HepG2 (cell line): ENCODE results near the gene COA3. TPM values are rescaled to one million over a fixed set of nuclear protein-coding genes. Genes with fewer than 3 reads are reported as not detected.

ENCODE experiments used
- BHLHE40 ChIP-seq: IDR thresholded peaks from 2 replicates; pipeline ENCODE4 v1.6.1; 2011; ENCODE audit warnings: low read length, improper control_type of control experiment
- CEBPB ChIP-seq: IDR thresholded peaks from 2 replicates; pipeline ENCODE4 v1.6.1; 2011; ENCODE audit warnings: low read depth, low read length, improper control_type of control experiment, borderline replicate concordance
- HMG20A ChIP-seq: IDR thresholded peaks from 2 replicates; pipeline ENCODE4 v1.6.1; 2016; ENCODE audit warnings: borderline replicate concordance
- KLF6 ChIP-seq: IDR thresholded peaks from 2 replicates; pipeline ENCODE4 v1.8.0; 2016; ENCODE audit warnings: missing biosample characterization, missing genetic modification reagents
- NRL ChIP-seq: sonication (generic); formaldehyde crosslinking; IDR thresholded peaks from 2 replicates; pipeline ENCODE4 v1.5.0; 2020; ENCODE audit warnings: missing genetic modification reagents, mild to moderate bottlenecking, moderate library complexity, borderline replicate concordance
- RBFOX2 ChIP-seq: fragments of 200-400 bp; formaldehyde crosslinking; IDR thresholded peaks from 2 replicates; pipeline ENCODE4 v1.6.1; 2017; ENCODE audit warnings: low read depth, mild to moderate bottlenecking, low read length
- U2AF1 ChIP-seq: fragments of 200-400 bp; formaldehyde crosslinking; optimal IDR thresholded peaks from 2 replicates; pipeline ENCODE3; 2017; ENCODE audit warnings: mild to moderate bottlenecking, low read depth, low read length
- ZFP82 ChIP-seq: sonication (generic); formaldehyde crosslinking; IDR thresholded peaks from 2 replicates; pipeline ENCODE4 v1.5.1; 2020; ENCODE audit warnings: mild to moderate bottlenecking, missing genetic modification reagents, borderline replicate concordance
- ZNF317 ChIP-seq: sonication (generic); formaldehyde crosslinking; IDR thresholded peaks from 2 replicates; pipeline ENCODE4 v1.5.0; 2020; ENCODE audit warnings: mild to moderate bottlenecking, missing genetic modification reagents
- ZNF598 ChIP-seq: sonication (generic); formaldehyde crosslinking; IDR thresholded peaks from 2 replicates; pipeline ENCODE4 v1.5.1; 2020; ENCODE audit warnings: mild to moderate bottlenecking, missing genetic modification reagents, borderline replicate concordance
- ZNF703 ChIP-seq: sonication (generic); formaldehyde crosslinking; IDR thresholded peaks from 2 replicates; pipeline ENCODE4 v1.5.1; 2020; ENCODE audit warnings: missing genetic modification reagents, mild to moderate bottlenecking, moderate library complexity, borderline replicate concordance
- polyA plus RNA-seq, 8 experiments: library from polyadenylated mRNA; depleted of rRNA in 3 of 8; stranded (reverse) in 7 of 8; unstranded in 1 of 8; fragments of >200 nt; fragmentation: Illumina TruSeq in 4 of 8; extraction: Trizol in 4 of 8; gene quantifications; 2 replicates each; pipeline versions ENCODE4 v1.2.1 to v1.2.3, GENCODE V29; 2011 to 2016; ENCODE audit warnings: low read depth in 4 of 8, missing spikeins in 1 of 8, mixed read lengths in 1 of 8; ENCODE audit not compliant: insufficient read depth in 1 of 8
- total RNA-seq, 5 experiments: library from RNA; depleted of rRNA; stranded (reverse); fragments of >200 nt; fragmentation: Illumina TruSeq; extraction: Trizol; gene quantifications; 2 replicates each; pipeline ENCODE4 v1.2.3, GENCODE V29; 2016; ENCODE audit warnings: low read depth in 1 of 5
- TF ChIP-seq, protein P1 (sequence below): sonication (generic); formaldehyde crosslinking; IDR thresholded peaks from 2 replicates; pipeline ENCODE4 v1.5.0; 2020; ENCODE audit warnings: missing genetic modification reagents, mild to moderate bottlenecking, borderline replicate concordance
- TF ChIP-seq, protein P2 (sequence below): sonication (generic); formaldehyde crosslinking; IDR thresholded peaks from 2 replicates; pipeline ENCODE4 v1.8.0; 2023; ENCODE audit warnings: mild to moderate bottlenecking, missing genetic modification reagents
- TF ChIP-seq, protein P3 (sequence below): sonication (generic); formaldehyde crosslinking; IDR thresholded peaks from 2 replicates; pipeline ENCODE4 v1.4.0; 2020; ENCODE audit warnings: missing genetic modification reagents
- TF ChIP-seq, protein P4 (sequence below): sonication (generic); formaldehyde crosslinking; IDR thresholded peaks from 2 replicates; pipeline ENCODE4 v1.4.0; 2020; ENCODE audit warnings: missing genetic modification reagents
- TF ChIP-seq, protein P5 (sequence below): sonication (generic); formaldehyde crosslinking; conservative IDR thresholded peaks from 2 replicates; pipeline ENCODE4 v1.8.1; 2023; ENCODE audit warnings: missing genetic modification reagents
- TF ChIP-seq, protein P6 (sequence below): sonication (generic); formaldehyde crosslinking; IDR thresholded peaks from 2 replicates; pipeline ENCODE4 v1.4.0; 2020; ENCODE audit warnings: mild to moderate bottlenecking, missing genetic modification reagents
- TF ChIP-seq, protein P7 (sequence below): sonication (generic); formaldehyde crosslinking; IDR thresholded peaks from 2 replicates; pipeline ENCODE4 v1.8.0; 2022; ENCODE audit warnings: low read depth, missing genetic modification reagents

Gene COA3
- total and polyA plus RNA-seq, 2 of the 13 experiments (the other 11 are each of a cell fraction or from before 2014, with no cell fraction given): 133 to 202 TPM

DNA sequence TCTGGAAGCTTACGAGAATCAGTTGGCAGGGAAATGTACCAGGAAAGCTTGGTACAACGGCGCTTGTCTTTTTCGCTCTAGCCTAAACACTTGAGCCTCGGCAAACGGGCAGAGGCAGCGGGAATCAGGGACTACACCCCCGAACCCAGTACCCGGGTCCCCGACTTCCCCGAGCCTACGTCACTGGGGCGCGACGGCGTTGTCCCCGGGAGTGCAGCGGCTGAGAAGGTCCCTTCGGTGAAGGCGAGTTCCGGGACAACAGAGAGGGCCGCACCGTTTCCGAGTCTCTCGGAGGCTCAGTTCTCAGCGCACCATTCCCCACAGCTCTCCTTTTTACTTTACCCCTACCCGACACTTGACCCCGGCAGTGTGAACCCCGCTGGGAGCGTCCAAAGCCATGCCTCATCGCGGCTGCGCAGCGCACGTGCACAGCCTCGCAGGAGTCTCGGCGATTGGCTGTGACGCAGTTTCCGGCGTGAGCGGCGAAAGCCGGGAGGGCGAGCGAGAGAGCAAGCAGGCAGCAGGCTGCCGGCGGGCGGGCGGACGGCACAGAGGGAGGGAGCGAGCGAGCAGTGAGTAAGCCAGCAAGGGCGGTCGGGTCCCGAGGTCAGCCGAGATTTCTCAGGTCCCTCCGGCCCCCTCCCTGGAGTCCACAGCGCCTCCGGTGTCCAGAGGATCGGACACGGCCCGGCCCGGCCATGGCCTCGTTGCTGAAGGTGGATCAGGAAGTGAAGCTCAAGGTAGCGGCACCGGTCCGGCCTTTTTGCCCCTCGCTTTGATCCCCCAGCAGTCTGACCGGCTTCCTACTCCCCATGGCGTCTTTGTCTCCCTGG, 34.6 kb upstream of the COA3 start, which contains the start of gene PSME3 (continued):
- peak; percentile 100 for TF ChIP-seq RBFOX2
- peak; percentile 68; the same call in 1 of the 2 replicates for TF ChIP-seq ZNF703
- TF ChIP-seq ZNF317 (CRISPR knock-in tag): peak; percentile 88; the same call in 1 of the 2 replicates
- TF ChIP-seq, protein P1, sequence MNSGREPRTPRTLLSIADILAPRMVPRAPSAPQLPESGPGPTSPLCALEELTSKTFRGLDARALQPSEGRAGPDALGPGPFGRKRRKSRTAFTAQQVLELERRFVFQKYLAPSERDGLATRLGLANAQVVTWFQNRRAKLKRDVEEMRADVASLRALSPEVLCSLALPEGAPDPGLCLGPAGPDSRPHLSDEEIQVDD (CRISPR knock-in tag): peak; percentile 97; the same call in 1 of the 2 replicates
- TF ChIP-seq, protein P2, sequence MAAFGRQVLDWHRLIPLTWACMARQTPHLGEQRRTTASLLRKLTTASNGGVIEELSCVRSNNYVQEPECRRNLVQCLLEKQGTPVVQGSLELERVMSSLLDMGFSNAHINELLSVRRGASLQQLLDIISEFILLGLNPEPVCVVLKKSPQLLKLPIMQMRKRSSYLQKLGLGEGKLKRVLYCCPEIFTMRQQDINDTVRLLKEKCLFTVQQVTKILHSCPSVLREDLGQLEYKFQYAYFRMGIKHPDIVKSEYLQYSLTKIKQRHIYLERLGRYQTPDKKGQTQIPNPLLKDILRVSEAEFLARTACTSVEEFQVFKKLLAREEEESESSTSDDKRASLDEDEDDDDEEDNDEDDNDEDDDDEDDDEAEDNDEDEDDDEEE (CRISPR knock-in tag): peak; percentile 69; the same call in 1 of the 2 replicates
- no peak; the same call in 1 of the 2 replicates for TF ChIP-seq KLF6 (CRISPR knock-in tag)
- no peak for TF ChIP-seq CEBPB
- TF ChIP-seq, protein P3, sequence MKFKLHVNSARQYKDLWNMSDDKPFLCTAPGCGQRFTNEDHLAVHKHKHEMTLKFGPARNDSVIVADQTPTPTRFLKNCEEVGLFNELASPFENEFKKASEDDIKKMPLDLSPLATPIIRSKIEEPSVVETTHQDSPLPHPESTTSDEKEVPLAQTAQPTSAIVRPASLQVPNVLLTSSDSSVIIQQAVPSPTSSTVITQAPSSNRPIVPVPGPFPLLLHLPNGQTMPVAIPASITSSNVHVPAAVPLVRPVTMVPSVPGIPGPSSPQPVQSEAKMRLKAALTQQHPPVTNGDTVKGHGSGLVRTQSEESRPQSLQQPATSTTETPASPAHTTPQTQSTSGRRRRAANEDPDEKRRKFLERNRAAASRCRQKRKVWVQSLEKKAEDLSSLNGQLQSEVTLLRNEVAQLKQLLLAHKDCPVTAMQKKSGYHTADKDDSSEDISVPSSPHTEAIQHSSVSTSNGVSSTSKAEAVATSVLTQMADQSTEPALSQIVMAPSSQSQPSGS (CRISPR knock-in tag): peak; percentile 75; the same call in 1 of the 2 replicates
- peak; percentile 90; the same call in 1 of the 2 replicates for TF ChIP-seq ZFP82 (CRISPR knock-in tag)
- TF ChIP-seq, protein P4, sequence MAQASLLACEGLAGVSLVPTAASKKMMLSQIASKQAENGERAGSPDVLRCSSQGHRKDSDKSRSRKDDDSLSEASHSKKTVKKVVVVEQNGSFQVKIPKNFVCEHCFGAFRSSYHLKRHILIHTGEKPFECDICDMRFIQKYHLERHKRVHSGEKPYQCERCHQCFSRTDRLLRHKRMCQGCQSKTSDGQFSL: no peak
- peak; percentile 98 for TF ChIP-seq NRL (CRISPR knock-in tag)
- peak; percentile 100 for TF ChIP-seq BHLHE40
- TF ChIP-seq, protein P5, sequence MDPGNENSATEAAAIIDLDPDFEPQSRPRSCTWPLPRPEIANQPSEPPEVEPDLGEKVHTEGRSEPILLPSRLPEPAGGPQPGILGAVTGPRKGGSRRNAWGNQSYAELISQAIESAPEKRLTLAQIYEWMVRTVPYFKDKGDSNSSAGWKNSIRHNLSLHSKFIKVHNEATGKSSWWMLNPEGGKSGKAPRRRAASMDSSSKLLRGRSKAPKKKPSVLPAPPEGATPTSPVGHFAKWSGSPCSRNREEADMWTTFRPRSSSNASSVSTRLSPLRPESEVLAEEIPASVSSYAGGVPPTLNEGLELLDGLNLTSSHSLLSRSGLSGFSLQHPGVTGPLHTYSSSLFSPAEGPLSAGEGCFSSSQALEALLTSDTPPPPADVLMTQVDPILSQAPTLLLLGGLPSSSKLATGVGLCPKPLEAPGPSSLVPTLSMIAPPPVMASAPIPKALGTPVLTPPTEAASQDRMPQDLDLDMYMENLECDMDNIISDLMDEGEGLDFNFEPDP (CRISPR knock-in tag): no peak
- TF ChIP-seq ZNF598: peak; percentile 84; the same call in 1 of the 2 replicates
- TF ChIP-seq, protein P6, sequence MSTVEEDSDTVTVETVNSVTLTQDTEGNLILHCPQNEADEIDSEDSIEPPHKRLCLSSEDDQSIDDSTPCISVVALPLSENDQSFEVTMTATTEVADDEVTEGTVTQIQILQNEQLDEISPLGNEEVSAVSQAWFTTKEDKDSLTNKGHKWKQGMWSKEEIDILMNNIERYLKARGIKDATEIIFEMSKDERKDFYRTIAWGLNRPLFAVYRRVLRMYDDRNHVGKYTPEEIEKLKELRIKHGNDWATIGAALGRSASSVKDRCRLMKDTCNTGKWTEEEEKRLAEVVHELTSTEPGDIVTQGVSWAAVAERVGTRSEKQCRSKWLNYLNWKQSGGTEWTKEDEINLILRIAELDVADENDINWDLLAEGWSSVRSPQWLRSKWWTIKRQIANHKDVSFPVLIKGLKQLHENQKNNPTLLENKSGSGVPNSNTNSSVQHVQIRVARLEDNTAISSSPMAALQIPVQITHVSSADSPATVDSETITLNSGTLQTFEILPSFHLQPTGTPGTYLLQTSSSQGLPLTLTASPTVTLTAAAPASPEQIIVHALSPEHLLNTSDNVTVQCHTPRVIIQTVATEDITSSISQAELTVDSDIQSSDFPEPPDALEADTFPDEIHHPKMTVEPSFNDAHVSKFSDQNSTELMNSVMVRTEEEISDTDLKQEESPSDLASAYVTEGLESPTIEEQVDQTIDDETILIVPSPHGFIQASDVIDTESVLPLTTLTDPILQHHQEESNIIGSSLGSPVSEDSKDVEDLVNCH (CRISPR knock-in tag): 0 out of 2 replicates have a peak, but pooled peaks have one; percentile 32
- TF ChIP-seq, protein P7, sequence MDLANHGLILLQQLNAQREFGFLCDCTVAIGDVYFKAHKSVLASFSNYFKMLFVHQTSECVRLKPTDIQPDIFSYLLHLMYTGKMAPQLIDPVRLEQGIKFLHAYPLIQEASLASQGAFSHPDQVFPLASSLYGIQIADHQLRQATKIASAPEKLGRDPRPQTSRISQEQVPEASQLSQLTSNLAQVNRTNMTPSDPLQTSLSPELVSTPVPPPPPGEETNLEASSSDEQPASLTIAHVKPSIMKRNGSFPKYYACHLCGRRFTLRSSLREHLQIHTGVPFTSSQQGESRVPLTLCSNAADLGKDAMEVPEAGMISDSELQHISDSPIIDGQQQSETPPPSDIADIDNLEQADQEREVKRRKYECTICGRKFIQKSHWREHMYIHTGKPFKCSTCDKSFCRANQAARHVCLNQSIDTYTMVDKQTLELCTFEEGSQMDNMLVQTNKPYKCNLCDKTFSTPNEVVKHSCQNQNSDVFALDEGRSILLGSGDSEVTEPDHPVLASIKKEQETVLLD (CRISPR knock-in tag): peak; percentile 75; the same call in 1 of the 2 replicates
- peak; percentile 52; the same call in 1 of the 2 replicates for TF ChIP-seq HMG20A (CRISPR knock-in tag)
- peak; percentile 89 for TF ChIP-seq U2AF1
